SK-N-SH (cell line): ENCODE results near the gene GATB. TPM values are rescaled to one million over a fixed set of nuclear protein-coding genes. Genes with fewer than 3 reads are reported as not detected.

Source experiments
- CTCF ChIA-PET: fragments of 300-600, 350-600 bp; formaldehyde crosslinking; extraction: SDS; loops from one replicate; lab custom pipeline; 2021; lab: Yijun Ruan, JAX
- POLR2A ChIA-PET: fragments of 350-600 bp; sonication (Branson Sonifier 250); formaldehyde crosslinking; extraction: SDS; loops from one replicate; lab custom pipeline; 2020; ENCODE audit warnings: antibody characterized with exemption, inconsistent platforms; lab: Yijun Ruan, JAX
- DNase-seq: peaks from one replicate; pipeline ENCODE4 v3.0.0; 2012
- H2AFZ ChIP-seq: fragments of 200-600 bp; sonication (generic); 2 replicates; pipeline ENCODE4 v1.8.1; 2016; ENCODE audit warnings: antibody characterized with exemption, mild to moderate bottlenecking, low read depth
- H3F3A ChIP-seq: fragments of 200-600 bp; sonication (generic); replicated peaks from 2 replicates; pipeline ENCODE3; 2016; ENCODE audit warnings: antibody characterized with exemption, mild to moderate bottlenecking; ENCODE audit not compliant: insufficient read depth
- H3K27ac ChIP-seq, 2 experiments: fragments of 200-500 bp in 1 of 2; fragments of 200-600 bp in 1 of 2; sonication (Bioruptor generic) in 1 of 2; sonication (generic), shearing (Covaris generic) in 1 of 2; 2 replicates each; pipeline versions ENCODE4 v1.5.1 to v1.6.1; 2014 to 2016; ENCODE audit warnings: low read depth in 2 of 2, inconsistent platforms in 1 of 2, low read length in 1 of 2, mild to moderate bottlenecking in 1 of 2, mixed read lengths in 1 of 2
- H3K27me3 ChIP-seq: fragments of 200-600 bp; sonication (generic), shearing (Covaris generic); 2 replicates; pipeline ENCODE4 v1.6.1; 2016; ENCODE audit warnings: mixed run types; ENCODE audit not compliant: insufficient read depth
- H3K36me3 ChIP-seq, 2 experiments: fragments of 200-500 bp in 1 of 2; fragments of 200-600 bp in 1 of 2; sonication (Bioruptor generic) in 1 of 2; sonication (generic) in 1 of 2; replicated peaks in 1 of 2; 2 replicates each; pipeline versions ENCODE3 to v1.5.1; 2014 to 2016; ENCODE audit warnings: low read length in 1 of 2, mild to moderate bottlenecking in 1 of 2; ENCODE audit not compliant: insufficient read depth in 2 of 2, control insufficient read depth in 1 of 2
- H3K4me1 ChIP-seq, 2 experiments: fragments of 200-500 bp in 1 of 2; fragments of 200-600 bp in 1 of 2; sonication (Bioruptor generic) in 1 of 2; sonication (generic), shearing (Covaris generic) in 1 of 2; 2 replicates each; pipeline versions ENCODE4 v1.5.1 to v1.6.1; 2014 to 2016; ENCODE audit warnings: low read depth in 1 of 2, low read length in 1 of 2, mixed run types in 1 of 2; ENCODE audit not compliant: insufficient read depth in 2 of 2, control insufficient read depth in 1 of 2
- H3K4me2 ChIP-seq: fragments of 200-600 bp; sonication (generic), shearing (Covaris generic); 2 replicates; pipeline ENCODE4 v1.6.1; 2017; ENCODE audit warnings: mixed run types
- H3K4me3 ChIP-seq, 2 experiments: fragments of 200-500 bp in 1 of 2; fragments of 200-600 bp in 1 of 2; sonication (Bioruptor generic) in 1 of 2; sonication (generic), shearing (Covaris generic) in 1 of 2; 2 replicates each; pipeline versions ENCODE4 v1.5.1 to v1.8.1; 2014 to 2016; ENCODE audit warnings: low read depth in 2 of 2, inconsistent platforms in 1 of 2, low read length in 1 of 2, mild to moderate bottlenecking in 1 of 2, mixed read lengths in 1 of 2, moderate library complexity in 1 of 2
- H3K79me2 ChIP-seq: fragments of 200-600 bp; sonication (generic); 2 replicates; pipeline ENCODE4 v1.8.1; 2017; ENCODE audit warnings: mild to moderate bottlenecking; ENCODE audit not compliant: insufficient read depth
- H3K9ac ChIP-seq: fragments of 200-600 bp; sonication (generic); 2 replicates; pipeline ENCODE4 v1.6.1; 2017; ENCODE audit warnings: mixed run types
- H3K9me2 ChIP-seq: fragments of 200-600 bp; sonication (generic); 2 replicates; pipeline ENCODE4 v1.6.1; 2017; ENCODE audit warnings: mixed run types
- H3K9me3 ChIP-seq: fragments of 200-600 bp; sonication (generic); 2 replicates; pipeline ENCODE4 v1.6.1; 2017; ENCODE audit warnings: mixed run types, mild to moderate bottlenecking, moderate library complexity
- H4K20me1 ChIP-seq: fragments of 200-600 bp; sonication (generic); 2 replicates; pipeline ENCODE4 v1.6.1; 2017; ENCODE audit warnings: mild to moderate bottlenecking, mixed run types; ENCODE audit not compliant: insufficient read depth
- CHD2 ChIP-seq: fragments of 150-350 bp; IDR thresholded peaks from 2 replicates; pipeline ENCODE4 v1.6.1; 2018; ENCODE audit warnings: low read length; ENCODE audit not compliant: partially characterized antibody
- EZH2phosphoT487 ChIP-seq: fragments of 200-600 bp; sonication (generic); IDR thresholded peaks from 2 replicates; pipeline ENCODE4 v1.6.1; 2017; ENCODE audit warnings: low read depth, mixed run types, mild to moderate bottlenecking, antibody characterized with exemption, moderate library complexity, borderline replicate concordance
- GATA2 ChIP-seq: sonication (generic); formaldehyde crosslinking; IDR thresholded peaks from 2 replicates; pipeline ENCODE4 v1.5.0; 2020; ENCODE audit warnings: mild to moderate bottlenecking, missing genetic modification reagents
- MEF2A ChIP-seq: IDR thresholded peaks from 2 replicates; pipeline ENCODE4 v1.4.0; 2012; ENCODE audit warnings: low read depth, borderline replicate concordance
- NFIC ChIP-seq: IDR thresholded peaks from 2 replicates; pipeline ENCODE4 v1.4.0; 2012; ENCODE audit warnings: borderline replicate concordance
- POLR2AphosphoS5 ChIP-seq: IDR thresholded peaks from 2 replicates; pipeline ENCODE4 v1.6.1; 2012; ENCODE audit warnings: low read depth, low read length
- RCOR1 ChIP-seq: fragments of 150-350 bp; IDR thresholded peaks from 2 replicates; pipeline ENCODE4 v1.6.1; 2017; ENCODE audit warnings: antibody characterized with exemption, low read length
- SIN3A ChIP-seq: IDR thresholded peaks from 2 replicates; pipeline ENCODE4 v1.6.1; 2012; ENCODE audit warnings: low read depth, mild to moderate bottlenecking, low read length, moderate library complexity, borderline replicate concordance
- SMC3 ChIP-seq: IDR thresholded peaks from 2 replicates; pipeline ENCODE4 v1.6.1; 2012; ENCODE audit warnings: low read depth, low read length, improper control_type of control experiment
- TAF1 ChIP-seq: IDR thresholded peaks from 2 replicates; pipeline ENCODE4 v1.6.1; 2012; ENCODE audit warnings: low read depth, mild to moderate bottlenecking, low read length, moderate library complexity, borderline replicate concordance
- TCF12 ChIP-seq: IDR thresholded peaks from 2 replicates; pipeline ENCODE4 v1.4.0; 2012
- TEAD4 ChIP-seq: IDR thresholded peaks from 2 replicates; pipeline ENCODE4 v1.4.0; 2012; ENCODE audit warnings: mild to moderate bottlenecking, borderline replicate concordance; ENCODE audit not compliant: insufficient read depth
- WGBS: methylation state at CpG from one replicate; pipeline ENCODE4 v1.1.6; 2017; ENCODE audit warnings: low lambda C conversion rate; 5-methylcytosine and 5-hydroxymethylcytosine counted together
- polyA plus RNA-seq, 3 experiments: library from polyadenylated mRNA; depleted of rRNA; stranded (reverse); fragments of >200 nt; gene quantifications; 2 replicates each; pipeline ENCODE4 v1.2.3, GENCODE V29; 2012
- TF ChIP-seq, protein P1 (sequence below): IDR thresholded peaks from 2 replicates; pipeline ENCODE4; 2012
- TF ChIP-seq, protein P2 (sequence below): fragments of 200-600 bp; sonication (generic); IDR thresholded peaks from 2 replicates; pipeline ENCODE4 v1.6.1; 2017; ENCODE audit warnings: antibody characterized with exemption, mild to moderate bottlenecking, moderate library complexity
- TF ChIP-seq, protein P3 (sequence below): IDR thresholded peaks from 2 replicates; pipeline ENCODE4 v1.6.1; 2012; ENCODE audit warnings: mild to moderate bottlenecking, low read depth, low read length, moderate library complexity
- TF ChIP-seq, protein P4 (sequence below): IDR thresholded peaks from 2 replicates; pipeline ENCODE4 v1.4.0; 2012; ENCODE audit warnings: low read depth, borderline replicate concordance

The GATB gene
- polyA plus RNA-seq, 1 of the 3 experiments (the other 2 are of a cell fraction), result 28.1 TPM

DNA sequence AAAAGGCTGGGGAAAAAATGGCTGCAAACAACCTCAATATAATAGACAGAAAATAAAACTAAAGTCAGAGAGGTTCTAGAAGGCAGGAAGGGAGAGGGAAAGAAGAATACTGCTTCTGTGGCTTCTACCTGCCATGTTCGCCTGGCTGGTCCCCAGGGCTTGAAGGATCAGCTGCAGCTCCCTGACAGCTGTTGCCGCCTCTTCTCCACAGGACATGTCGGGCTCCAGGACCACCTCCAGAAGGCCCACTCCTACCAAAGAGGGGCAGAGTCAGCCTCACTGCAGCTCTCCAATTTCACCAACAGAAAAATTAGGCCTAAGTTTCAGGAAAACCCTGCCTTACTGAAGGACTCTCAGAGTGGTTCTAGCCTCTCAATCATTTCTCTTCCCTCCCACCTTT, 44.9 kb downstream of the GATB start:
- no peak for DNase-seq
- ChIA-PET POLR2A (no interaction called here), CTCF (no interaction called here)
- H3K79me2 ChIP-seq, result no peaks in the 10 kb centered on the region
- H3K4me3 ChIP-seq, result no peak overlapping the region
- H3K9me3 ChIP-seq, result no peaks in the 10 kb centered on the region
- H3K4me2 ChIP-seq, result no peak overlapping the region
- H2AFZ ChIP-seq, result no peak overlapping the region
- TF ChIP-seq, protein P1, sequence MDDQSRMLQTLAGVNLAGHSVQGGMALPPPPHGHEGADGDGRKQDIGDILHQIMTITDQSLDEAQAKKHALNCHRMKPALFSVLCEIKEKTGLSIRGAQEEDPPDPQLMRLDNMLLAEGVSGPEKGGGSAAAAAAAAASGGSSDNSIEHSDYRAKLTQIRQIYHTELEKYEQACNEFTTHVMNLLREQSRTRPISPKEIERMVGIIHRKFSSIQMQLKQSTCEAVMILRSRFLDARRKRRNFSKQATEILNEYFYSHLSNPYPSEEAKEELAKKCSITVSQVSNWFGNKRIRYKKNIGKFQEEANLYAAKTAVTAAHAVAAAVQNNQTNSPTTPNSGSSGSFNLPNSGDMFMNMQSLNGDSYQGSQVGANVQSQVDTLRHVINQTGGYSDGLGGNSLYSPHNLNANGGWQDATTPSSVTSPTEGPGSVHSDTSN, result no peak
- TF ChIP-seq, protein P2, sequence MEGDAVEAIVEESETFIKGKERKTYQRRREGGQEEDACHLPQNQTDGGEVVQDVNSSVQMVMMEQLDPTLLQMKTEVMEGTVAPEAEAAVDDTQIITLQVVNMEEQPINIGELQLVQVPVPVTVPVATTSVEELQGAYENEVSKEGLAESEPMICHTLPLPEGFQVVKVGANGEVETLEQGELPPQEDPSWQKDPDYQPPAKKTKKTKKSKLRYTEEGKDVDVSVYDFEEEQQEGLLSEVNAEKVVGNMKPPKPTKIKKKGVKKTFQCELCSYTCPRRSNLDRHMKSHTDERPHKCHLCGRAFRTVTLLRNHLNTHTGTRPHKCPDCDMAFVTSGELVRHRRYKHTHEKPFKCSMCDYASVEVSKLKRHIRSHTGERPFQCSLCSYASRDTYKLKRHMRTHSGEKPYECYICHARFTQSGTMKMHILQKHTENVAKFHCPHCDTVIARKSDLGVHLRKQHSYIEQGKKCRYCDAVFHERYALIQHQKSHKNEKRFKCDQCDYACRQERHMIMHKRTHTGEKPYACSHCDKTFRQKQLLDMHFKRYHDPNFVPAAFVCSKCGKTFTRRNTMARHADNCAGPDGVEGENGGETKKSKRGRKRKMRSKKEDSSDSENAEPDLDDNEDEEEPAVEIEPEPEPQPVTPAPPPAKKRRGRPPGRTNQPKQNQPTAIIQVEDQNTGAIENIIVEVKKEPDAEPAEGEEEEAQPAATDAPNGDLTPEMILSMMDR, result no peak
- TF ChIP-seq, protein P3, sequence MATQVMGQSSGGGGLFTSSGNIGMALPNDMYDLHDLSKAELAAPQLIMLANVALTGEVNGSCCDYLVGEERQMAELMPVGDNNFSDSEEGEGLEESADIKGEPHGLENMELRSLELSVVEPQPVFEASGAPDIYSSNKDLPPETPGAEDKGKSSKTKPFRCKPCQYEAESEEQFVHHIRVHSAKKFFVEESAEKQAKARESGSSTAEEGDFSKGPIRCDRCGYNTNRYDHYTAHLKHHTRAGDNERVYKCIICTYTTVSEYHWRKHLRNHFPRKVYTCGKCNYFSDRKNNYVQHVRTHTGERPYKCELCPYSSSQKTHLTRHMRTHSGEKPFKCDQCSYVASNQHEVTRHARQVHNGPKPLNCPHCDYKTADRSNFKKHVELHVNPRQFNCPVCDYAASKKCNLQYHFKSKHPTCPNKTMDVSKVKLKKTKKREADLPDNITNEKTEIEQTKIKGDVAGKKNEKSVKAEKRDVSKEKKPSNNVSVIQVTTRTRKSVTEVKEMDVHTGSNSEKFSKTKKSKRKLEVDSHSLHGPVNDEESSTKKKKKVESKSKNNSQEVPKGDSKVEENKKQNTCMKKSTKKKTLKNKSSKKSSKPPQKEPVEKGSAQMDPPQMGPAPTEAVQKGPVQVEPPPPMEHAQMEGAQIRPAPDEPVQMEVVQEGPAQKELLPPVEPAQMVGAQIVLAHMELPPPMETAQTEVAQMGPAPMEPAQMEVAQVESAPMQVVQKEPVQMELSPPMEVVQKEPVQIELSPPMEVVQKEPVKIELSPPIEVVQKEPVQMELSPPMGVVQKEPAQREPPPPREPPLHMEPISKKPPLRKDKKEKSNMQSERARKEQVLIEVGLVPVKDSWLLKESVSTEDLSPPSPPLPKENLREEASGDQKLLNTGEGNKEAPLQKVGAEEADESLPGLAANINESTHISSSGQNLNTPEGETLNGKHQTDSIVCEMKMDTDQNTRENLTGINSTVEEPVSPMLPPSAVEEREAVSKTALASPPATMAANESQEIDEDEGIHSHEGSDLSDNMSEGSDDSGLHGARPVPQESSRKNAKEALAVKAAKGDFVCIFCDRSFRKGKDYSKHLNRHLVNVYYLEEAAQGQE, result no peak
- TF ChIP-seq TAF1, result no peak
- TF ChIP-seq GATA2 (CRISPR knock-in tag), result no peak
- no peak for TF ChIP-seq RCOR1
- TF ChIP-seq SIN3A, result no peak
- H3F3A ChIP-seq, result no peaks in the 10 kb centered on the region
- WGBS, result 86% methylated on average over 1 of the region's 3 CpGs
- H3K9ac ChIP-seq, result no peak overlapping the region
- peaks cover 0 to 13% of the 10 kb centered on the region in 2 experiments for H3K36me3 ChIP-seq
- H3K27ac ChIP-seq, result no peak overlapping the region
- H3K4me1 ChIP-seq, result no peaks in the 10 kb centered on the region
- H3K27me3 ChIP-seq, result no peaks in the 10 kb centered on the region
- H3K9me2 ChIP-seq, result no peaks in the 10 kb centered on the region
- H4K20me1 ChIP-seq, result no peaks in the 10 kb centered on the region

DNA sequence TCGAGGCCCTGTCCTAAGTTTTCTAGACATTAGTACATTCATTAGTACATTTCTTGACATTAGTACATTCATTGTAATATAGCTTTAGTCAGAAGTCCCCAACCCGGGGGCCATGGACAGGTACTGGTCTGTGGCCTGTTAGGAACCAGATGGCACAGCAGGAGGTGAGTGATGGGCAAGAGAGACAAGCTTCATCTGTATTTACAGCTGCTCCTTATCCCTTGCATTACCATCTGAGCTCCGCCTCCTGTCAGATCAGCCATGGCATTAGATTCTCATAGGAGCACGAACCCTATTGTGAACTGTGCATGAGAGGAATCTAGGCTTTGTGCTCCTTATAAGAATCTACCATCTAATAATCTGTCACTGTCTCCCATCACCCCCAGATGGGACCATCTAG, 48.0 kb downstream of the GATB start:
- no peak overlapping the region for H3K4me3 ChIP-seq
- POLR2A ChIA-PET, result no interaction called here
- no peak overlapping the region for H3K4me2 ChIP-seq
- H3K27ac ChIP-seq, result no peak overlapping the region
- no peaks in the 10 kb centered on the region for H4K20me1 ChIP-seq
- H3K9ac ChIP-seq, result no peak overlapping the region
- H3K4me1 ChIP-seq, result no peaks in the 10 kb centered on the region
- H3K9me2 ChIP-seq, result no peaks in the 10 kb centered on the region
- no peaks in the 10 kb centered on the region for H3F3A ChIP-seq
- no peaks in the 10 kb centered on the region for H3K27me3 ChIP-seq
- H3K36me3 ChIP-seq, result peaks cover 0 to 15% of the 10 kb centered on the region in 2 experiments
- 94% methylated on average over 4 of the region's 4 CpGs for WGBS
- H2AFZ ChIP-seq, result no peak overlapping the region
- H3K9me3 ChIP-seq, result no peaks in the 10 kb centered on the region
- no peak for DNase-seq
- CTCF ChIA-PET, result interaction anchor here (1.1 kb wide), 1 partner anchor 22 kb away, joined by 4 read pairs; no protein-coding TSS in a partner anchor
- no peaks in the 10 kb centered on the region for H3K79me2 ChIP-seq
- no peak for TF ChIP-seq TEAD4
- TF ChIP-seq, protein P4, sequence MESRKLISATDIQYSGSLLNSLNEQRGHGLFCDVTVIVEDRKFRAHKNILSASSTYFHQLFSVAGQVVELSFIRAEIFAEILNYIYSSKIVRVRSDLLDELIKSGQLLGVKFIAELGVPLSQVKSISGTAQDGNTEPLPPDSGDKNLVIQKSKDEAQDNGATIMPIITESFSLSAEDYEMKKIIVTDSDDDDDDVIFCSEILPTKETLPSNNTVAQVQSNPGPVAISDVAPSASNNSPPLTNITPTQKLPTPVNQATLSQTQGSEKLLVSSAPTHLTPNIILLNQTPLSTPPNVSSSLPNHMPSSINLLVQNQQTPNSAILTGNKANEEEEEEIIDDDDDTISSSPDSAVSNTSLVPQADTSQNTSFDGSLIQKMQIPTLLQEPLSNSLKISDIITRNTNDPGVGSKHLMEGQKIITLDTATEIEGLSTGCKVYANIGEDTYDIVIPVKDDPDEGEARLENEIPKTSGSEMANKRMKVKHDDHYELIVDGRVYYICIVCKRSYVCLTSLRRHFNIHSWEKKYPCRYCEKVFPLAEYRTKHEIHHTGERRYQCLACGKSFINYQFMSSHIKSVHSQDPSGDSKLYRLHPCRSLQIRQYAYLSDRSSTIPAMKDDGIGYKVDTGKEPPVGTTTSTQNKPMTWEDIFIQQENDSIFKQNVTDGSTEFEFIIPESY, result no peak
- TF ChIP-seq POLR2AphosphoS5, result no peak
- TF ChIP-seq, protein P2, result no peak
- no peak for TF ChIP-seq SMC3
- no peak for TF ChIP-seq EZH2phosphoT487
- TF ChIP-seq MEF2A, result no peak
- no peak for TF ChIP-seq TCF12
- no peak for TF ChIP-seq GATA2 (CRISPR knock-in tag)
- TF ChIP-seq NFIC, result no peak
- no peak for TF ChIP-seq CHD2
- TF ChIP-seq TAF1, result no peak
